Stimulated activated CD4-positive, alpha-beta T cell treated with anti-CD3 and anti-CD28 coated beads, Interleukin-12 subunit alpha, Interleukin-12 subunit beta, amount 100 ng/mL, for 4 hours (primary cell): Measurements from ENCODE around the gene PKHD1.

ENCODE experiments used
- DNase-seq: peaks from one replicate; pipeline ENCODE4 v3.0.0-alpha.2; 2020

PKHD1 gene

GRCh38 chr6:52102405-52102804 lies 15.0 kb upstream of the PKHD1 start:
- no peak for DNase-seq

GRCh38 chr6:52098721-52099120 lies 11.3 kb upstream of the PKHD1 start:
- DNase-seq, result no peak

- no peak for DNase-seq
Observed at GRCh38 chr6:52089758-52090348, 2.4 kb upstream of the PKHD1 start.

- DNase-seq, result no peak
Observed at GRCh38 chr6:52086741-52087140, 672 bp downstream of the PKHD1 start.

GRCh38 chr6:52081237-52081636 lies 6.2 kb downstream of the PKHD1 start:
- no peak for DNase-seq

- DNase-seq, result no peak
Observed at GRCh38 chr6:52077961-52078625, 9.3 kb downstream of the PKHD1 start.

- DNase-seq, result no peak
Observed at GRCh38 chr6:52077180-52077884, 10.1 kb downstream of the PKHD1 start.

- no peak for DNase-seq
Observed at GRCh38 chr6:52076791-52077179, 10.6 kb downstream of the PKHD1 start.

- DNase-seq, result no peak
Observed at GRCh38 chr6:52074716-52075115, 12.7 kb downstream of the PKHD1 start.

- no peak for DNase-seq
Observed at GRCh38 chr6:52074155-52074554, 13.3 kb downstream of the PKHD1 start.

GRCh38 chr6:52065621-52066020 lies 21.8 kb downstream of the PKHD1 start:
- DNase-seq, result no peak

- DNase-seq, result peak; percentile 37
Observed at GRCh38 chr6:52063584-52064344, 23.6 kb downstream of the PKHD1 start.

GRCh38 chr6:52061481-52061880 lies 25.9 kb downstream of the PKHD1 start:
- no peak for DNase-seq

- DNase-seq, result no peak
Observed at GRCh38 chr6:52059821-52060220, 27.6 kb downstream of the PKHD1 start.

GRCh38 chr6:52055451-52055850 lies 32.0 kb downstream of the PKHD1 start:
- no peak for DNase-seq

- DNase-seq, result no peak
Observed at GRCh38 chr6:52053038-52053695, 34.2 kb downstream of the PKHD1 start.

GRCh38 chr6:52050051-52050405 lies 37.4 kb downstream of the PKHD1 start:
- no peak for DNase-seq

GRCh38 chr6:52049252-52050050 lies 38.0 kb downstream of the PKHD1 start:
- DNase-seq, result no peak

- DNase-seq, result no peak
Observed at GRCh38 chr6:52046456-52046855, 41.0 kb downstream of the PKHD1 start.

- no peak for DNase-seq
Observed at GRCh38 chr6:52045481-52045880, 41.9 kb downstream of the PKHD1 start.

- no peak for DNase-seq
Observed at GRCh38 chr6:52045033-52045432, 42.4 kb downstream of the PKHD1 start.
